Liver (tissue), 2 donors: ENCODE measurements around the gene RNF152.

Source experiments
- YY1 ChIP-seq: IDR thresholded peaks from 2 replicates; pipeline ENCODE4 v1.6.1; 2016; ENCODE audit warnings: antibody characterized with exemption, mild to moderate bottlenecking
- TF ChIP-seq, protein P1 (sequence below): fragments of 150-350 bp; IDR thresholded peaks from 2 replicates; pipeline ENCODE4 v1.5.1; 2017; ENCODE audit warnings: improper control_type of control experiment, low read depth, low read length; ENCODE audit not compliant: missing input control
- donor health status: healthy.

DNA sequence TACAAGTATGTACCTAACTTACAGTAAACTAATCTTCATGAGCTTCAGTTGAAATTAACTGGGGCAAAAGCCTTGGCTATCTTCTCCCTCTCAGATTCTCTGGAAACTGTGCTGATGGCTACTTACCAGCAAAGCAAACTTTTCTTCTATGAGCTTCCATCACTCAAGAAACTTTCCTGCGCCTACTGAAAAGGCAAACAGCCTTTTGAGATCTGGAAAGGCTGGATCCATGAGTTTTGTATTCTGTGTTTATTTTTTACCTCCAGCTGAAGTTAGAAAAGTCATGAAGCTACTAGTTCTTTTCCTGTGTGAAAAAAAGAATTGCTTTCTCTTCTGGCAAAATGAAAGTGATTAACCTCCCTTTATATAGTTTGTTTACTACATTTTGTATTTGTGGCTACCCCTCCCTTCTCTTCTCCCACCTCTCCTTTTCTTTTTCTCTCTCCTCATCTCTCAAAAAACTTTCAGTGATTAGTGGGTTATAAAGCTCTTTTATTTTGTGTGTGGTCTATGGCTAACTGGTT, 49.2 kb upstream of the RNF152 start:
- TF ChIP-seq, protein P1, sequence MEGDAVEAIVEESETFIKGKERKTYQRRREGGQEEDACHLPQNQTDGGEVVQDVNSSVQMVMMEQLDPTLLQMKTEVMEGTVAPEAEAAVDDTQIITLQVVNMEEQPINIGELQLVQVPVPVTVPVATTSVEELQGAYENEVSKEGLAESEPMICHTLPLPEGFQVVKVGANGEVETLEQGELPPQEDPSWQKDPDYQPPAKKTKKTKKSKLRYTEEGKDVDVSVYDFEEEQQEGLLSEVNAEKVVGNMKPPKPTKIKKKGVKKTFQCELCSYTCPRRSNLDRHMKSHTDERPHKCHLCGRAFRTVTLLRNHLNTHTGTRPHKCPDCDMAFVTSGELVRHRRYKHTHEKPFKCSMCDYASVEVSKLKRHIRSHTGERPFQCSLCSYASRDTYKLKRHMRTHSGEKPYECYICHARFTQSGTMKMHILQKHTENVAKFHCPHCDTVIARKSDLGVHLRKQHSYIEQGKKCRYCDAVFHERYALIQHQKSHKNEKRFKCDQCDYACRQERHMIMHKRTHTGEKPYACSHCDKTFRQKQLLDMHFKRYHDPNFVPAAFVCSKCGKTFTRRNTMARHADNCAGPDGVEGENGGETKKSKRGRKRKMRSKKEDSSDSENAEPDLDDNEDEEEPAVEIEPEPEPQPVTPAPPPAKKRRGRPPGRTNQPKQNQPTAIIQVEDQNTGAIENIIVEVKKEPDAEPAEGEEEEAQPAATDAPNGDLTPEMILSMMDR, result no peak
- TF ChIP-seq YY1, result no peak
